Muscle of back (tissue), 11 donors: ENCODE data around the gene OTULIN. TPM values are rescaled to one million over a fixed set of nuclear protein-coding genes. Genes with fewer than 3 reads are reported as not detected.

Experiments used
- DNase-seq, 3 donors: peaks; one replicate each; pipeline versions ENCODE4 v3.0.0 to v3.0.0-alpha.2; 2013
- polyA plus RNA-seq, 10 donors: library from polyadenylated mRNA; unstranded; fragments of 120-200 nt; gene quantifications; one replicate each; pipeline ENCODE4 v1.2.1, GENCODE V29; 2013; ENCODE audit not compliant: insufficient read length in 10 of 10

Gene OTULIN
- polyA plus RNA-seq, 10 donors: 10.3 to 15.8 (median 14.0) TPM

GRCh38 chr5:14695152-14695551 lies 30.6 kb downstream of the OTULIN start:
- no peak for DNase-seq

- no peak for DNase-seq
These were observed 31.5 kb downstream of the OTULIN start for GRCh38 chr5:14696057-14696456.

GRCh38 chr5:14696851-14697250 lies 32.3 kb downstream of the OTULIN start:
- DNase-seq: no peak

DNA sequence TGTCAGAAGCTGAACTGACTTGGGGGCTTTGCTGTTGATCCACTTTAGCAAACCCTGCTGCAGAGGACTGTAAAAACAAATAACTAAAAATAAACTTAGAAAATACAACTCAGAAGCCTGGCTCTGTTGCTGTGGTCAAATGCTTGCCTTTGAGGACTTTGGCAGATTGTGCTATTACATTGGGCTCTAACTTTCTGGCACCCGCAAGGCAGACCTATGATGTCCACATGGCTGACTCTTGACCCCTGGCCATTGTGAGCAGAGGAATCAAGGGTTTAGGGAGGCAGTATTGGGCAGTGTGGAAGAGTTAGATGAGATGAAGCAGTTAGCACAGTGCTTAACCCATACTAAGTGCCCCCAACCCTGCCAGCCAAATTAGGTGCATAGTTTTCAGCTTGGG lies 34.0 kb downstream of the OTULIN start:
- no peak for DNase-seq

DNA sequence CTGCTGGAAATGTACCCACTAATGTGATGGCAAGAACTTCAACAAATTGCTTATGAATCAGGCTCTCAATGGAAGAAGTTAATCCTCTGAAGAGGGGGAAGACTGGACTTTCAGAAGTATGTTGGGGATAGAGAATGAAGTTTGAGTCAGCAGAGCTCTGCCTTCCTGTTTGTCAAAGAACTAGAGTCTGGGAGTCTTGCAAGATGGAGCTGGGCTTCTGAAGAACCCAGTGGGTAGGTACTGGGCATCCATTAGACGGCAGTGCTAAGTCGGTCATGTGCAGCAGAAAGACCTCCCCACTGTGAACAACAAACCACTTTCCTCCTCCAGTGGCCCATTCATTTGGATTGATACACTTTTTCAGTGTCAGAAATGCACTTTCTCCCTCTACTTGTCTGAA lies 34.6 kb downstream of the OTULIN start:
- no peak for DNase-seq

DNA sequence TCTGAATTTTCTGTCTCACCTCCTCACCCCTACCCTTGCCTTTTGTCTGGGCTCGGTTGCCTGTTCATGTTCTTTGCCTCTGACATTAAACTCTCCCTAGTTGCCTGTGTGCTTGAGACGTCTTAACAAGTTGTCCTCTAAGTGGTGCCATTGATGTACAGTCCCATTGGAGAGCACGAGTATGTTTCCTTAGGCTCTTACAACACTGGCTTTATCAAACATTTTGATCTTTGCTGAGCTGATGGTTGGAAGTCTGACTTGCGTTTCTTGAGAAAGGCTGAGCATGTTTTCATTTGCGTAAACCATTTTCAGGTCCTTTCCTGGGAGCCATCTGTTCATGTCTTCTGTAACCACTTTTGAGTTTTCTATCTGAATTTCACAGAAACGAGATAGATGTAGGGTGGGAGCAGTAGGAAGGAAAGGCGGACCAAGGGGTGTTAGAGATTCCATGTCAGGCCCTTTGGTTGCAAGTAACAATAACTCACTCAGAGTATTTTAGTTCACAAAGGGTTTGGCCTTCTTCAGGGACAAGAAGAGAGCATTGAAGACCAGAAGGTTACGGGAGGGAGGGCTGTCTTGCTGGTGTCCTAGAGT lies 35.4 kb downstream of the OTULIN start:
- no peak for DNase-seq

DNA sequence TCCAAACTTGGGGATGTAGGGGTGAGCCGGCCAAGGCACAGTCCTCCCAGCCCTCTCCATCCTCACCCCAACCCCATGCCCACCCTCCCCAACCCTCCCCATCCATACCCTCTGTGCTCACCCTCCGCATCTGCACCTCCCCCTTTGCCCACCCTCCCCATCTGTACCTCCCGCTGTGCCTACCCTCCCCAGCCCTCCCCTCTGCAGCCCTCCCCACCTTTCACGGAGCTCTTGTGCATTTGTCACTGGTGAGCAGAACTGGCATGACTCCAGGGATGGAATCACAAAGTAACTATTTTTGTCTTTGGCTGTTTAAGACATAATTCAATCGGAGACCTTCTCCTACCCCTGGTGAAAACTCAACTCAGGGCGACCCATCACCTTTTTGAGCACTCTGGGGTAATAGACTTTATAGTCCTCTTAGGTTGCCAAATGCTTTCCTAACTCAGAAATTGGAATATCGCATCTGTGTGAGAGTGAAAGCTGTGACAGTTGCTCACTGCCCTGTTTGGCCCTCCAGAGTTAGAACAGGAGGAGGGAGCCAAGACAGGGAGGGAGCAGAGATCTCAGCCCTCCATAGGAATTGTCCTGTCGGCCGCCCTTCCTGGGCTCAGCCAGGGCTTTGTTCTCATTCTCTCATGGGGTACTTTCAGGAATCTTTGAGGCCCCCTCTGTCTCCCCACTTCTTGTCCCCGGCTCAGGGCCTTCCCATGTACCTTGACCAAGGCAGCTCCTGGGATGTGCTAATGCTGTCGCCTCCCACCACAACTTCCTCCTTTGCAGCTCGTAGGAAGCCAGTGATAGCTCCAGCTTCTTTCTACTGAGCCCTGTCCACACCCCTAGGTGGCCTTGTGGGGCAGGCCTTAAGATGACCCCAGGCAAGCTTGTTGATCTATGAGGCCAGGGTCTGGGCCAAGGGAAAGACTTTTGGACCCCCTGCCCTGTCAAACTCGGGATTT lies 36.2 kb downstream of the OTULIN start:
- DNase-seq: no peak

GRCh38 chr5:14701556-14701955 lies 37.0 kb downstream of the OTULIN start:
- DNase-seq: no peak

- DNase-seq: no peak
These were observed 37.8 kb downstream of the OTULIN start for GRCh38 chr5:14702238-14702839.

DNA sequence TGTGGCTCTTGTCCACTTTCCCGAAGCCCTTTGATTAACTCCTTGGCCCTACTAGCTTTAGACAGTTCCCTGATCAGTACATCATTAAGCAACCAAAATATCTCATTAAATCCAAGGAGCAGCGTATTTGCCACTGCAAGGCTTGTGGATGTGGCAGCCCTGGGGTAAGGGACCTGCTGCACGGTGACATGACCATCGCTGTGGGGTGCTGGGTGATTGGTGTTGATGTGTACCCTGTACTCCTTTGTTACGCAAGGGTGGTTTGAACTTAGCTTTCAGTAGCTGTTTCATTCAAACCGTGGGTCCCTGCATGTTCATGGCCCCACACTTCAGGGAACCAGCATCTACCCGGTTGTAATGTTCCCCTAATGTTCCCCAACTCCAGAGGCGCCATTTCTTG lies 41.0 kb downstream of the OTULIN start:
- DNase-seq: no peak

DNA sequence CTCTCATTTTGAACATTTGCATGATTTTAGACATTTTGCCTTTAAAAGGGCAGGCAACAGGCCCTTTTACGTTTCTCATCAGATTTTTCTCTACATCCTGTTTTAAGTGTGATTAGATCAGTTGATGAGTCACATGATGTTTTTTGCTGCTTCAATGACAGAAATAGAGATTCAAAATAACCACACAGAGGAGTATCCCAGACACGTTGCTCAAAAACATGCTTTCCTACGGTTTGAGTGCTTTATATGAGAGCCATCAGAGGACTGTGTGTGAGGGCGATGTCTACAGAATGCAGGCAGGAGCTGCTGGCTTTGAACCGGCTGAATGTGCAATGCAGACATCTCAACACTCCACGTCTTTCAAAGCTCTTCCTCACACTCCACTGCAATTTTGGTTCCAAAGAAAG lies 42.1 kb downstream of the OTULIN start:
- DNase-seq: peak in 1 of 3 donors; percentile 30

GRCh38 chr5:14707811-14708390 lies 43.4 kb downstream of the OTULIN start:
- DNase-seq: no peak

GRCh38 chr5:14708551-14708950 lies 44.0 kb downstream of the OTULIN start:
- DNase-seq: no peak

DNA sequence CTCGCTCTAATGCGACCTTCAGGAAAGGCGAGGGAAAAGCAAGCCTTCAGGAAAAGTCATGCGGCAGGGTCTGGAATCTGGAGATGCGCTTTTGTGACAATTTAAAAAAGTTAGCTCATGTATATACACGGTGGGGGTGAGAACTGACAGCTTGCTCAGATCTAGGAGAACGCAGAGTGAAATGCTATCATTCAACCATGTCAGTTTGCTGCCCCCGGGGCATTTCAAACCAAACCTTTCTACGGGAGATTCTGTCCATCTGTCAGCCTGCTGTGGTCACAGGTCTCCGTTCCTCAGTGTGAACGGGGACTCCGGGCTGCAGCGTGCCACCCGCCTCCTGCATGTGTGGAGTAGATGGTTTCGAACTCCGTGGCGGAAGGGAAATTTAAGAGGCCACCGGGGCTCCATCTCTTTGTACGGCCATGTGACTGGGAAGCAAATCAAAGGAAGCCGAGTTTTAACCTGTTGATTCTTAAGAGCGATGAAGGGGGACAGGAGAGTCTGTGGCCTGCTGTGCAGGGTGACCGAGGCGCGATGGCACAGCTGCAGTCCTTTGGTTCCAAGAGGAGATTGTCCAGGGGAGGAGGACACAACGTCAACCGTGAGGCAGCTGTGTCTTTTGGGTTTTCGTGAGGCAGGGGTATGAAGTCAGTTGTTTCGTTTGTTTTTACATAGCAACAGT lies 45.9 kb downstream of the OTULIN start:
- DNase-seq: no peak

DNA sequence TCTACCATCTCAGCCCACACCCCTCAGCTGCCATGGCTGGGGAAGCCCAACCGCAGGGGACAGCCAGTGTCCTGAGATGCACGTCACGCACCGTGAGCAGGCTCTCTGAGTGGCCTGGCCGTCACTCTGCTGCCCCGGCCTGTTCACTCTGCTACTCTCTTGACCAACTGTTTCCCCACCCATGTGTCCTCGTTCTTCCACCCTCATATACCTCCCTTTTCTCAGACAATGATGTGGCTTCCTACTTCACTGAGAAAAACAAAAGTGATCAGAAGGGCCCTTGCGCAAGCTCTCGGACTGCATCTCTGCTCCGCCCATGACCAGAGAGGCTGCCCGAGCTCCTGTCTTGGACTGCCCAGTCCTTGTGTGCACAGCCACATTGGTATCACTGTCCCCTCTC lies 47.6 kb downstream of the OTULIN start:
- no peak for DNase-seq

DNA sequence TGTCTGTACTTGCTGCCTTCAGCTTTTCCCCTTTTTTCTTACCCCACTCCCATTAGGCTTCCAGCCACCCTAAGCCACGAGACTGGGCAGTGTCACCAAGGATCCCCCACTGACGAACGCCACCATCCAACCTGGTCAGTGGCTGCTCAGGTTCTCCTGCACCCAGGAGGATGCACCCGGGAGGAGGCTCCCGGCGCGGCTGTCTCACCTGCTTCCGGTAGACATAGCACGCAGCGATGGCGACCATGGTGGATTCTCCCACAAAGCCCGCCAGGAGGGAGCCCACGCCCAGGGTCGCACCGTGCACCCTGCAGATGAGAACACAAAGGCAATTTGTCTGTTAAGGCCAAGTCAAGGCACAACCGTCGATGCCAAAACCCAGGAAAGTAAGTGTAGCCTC lies 48.1 kb downstream of the OTULIN start:
- DNase-seq: no peak

GRCh38 chr5:14713476-14714390 lies 49.2 kb downstream of the OTULIN start:
- DNase-seq: no peak

GRCh38 chr5:14714706-14715105 lies 50.2 kb downstream of the OTULIN start:
- peak in 2 of 3 donors; percentile 19 to 26 for DNase-seq

GRCh38 chr5:14715481-14715880 lies 51.0 kb downstream of the OTULIN start:
- DNase-seq: no peak
